ENCODE measurements around the gene MYO7B.

The MYO7B gene

GRCh38 chr2:127609031-127609751, 73.7 kb downstream of the MYO7B start:
- Histone ChIP-seq H3K4me1 (ENCODE audit: control insufficient read depth, insufficient read depth, low read length) (no peaks in the 10 kb centered on the region), H3K36me3 (ENCODE audit: control insufficient read depth, insufficient read depth, low read length) (no peaks in the 10 kb centered on the region), H3K27me3 (ENCODE audit: control insufficient read depth, insufficient read depth, low read length) (no peaks in the 10 kb centered on the region), H3K4me3 (ENCODE audit: low read length) (no peak overlapping the region), H3K27ac (ENCODE audit: low read length) (no peak overlapping the region), H3K9me3 (ENCODE audit: control insufficient read depth, insufficient read depth, low read length) (no peaks in the 10 kb centered on the region)
- no peak for DNase-seq (ENCODE audit: low read depth, low spot score)
- no CpG with 5 or more reads among the region's 24 CpGs for WGBS (ENCODE audit: insufficient coverage, insufficient read length)

GRCh38 chr2:127609818-127610217, 74.3 kb downstream of the MYO7B start:
- no peaks in the 10 kb centered on the region for H3K27me3 ChIP-seq (ENCODE audit: control insufficient read depth, insufficient read depth, low read length)
- no peaks in the 10 kb centered on the region for H3K4me1 ChIP-seq (ENCODE audit: control insufficient read depth, insufficient read depth, low read length)
- no peak for DNase-seq (ENCODE audit: low read depth, low spot score)
- no peak overlapping the region for H3K27ac ChIP-seq (ENCODE audit: low read length)
- no peaks in the 10 kb centered on the region for H3K9me3 ChIP-seq (ENCODE audit: control insufficient read depth, insufficient read depth, low read length)
- H3K36me3 ChIP-seq (ENCODE audit: control insufficient read depth, insufficient read depth, low read length), result no peaks in the 10 kb centered on the region
- WGBS (ENCODE audit: insufficient coverage, insufficient read length), result no CpG with 5 or more reads among the region's 8 CpGs
- H3K4me3 ChIP-seq (ENCODE audit: low read length), result no peak overlapping the region

GRCh38 chr2:127610561-127610960, 75.1 kb downstream of the MYO7B start:
- Histone ChIP-seq H3K4me3 (ENCODE audit: low read length) (no peak overlapping the region), H3K27me3 (ENCODE audit: control insufficient read depth, insufficient read depth, low read length) (no peaks in the 10 kb centered on the region), H3K9me3 (ENCODE audit: control insufficient read depth, insufficient read depth, low read length) (no peaks in the 10 kb centered on the region), H3K27ac (ENCODE audit: low read length) (no peak overlapping the region), H3K36me3 (ENCODE audit: control insufficient read depth, insufficient read depth, low read length) (no peaks in the 10 kb centered on the region), H3K4me1 (ENCODE audit: control insufficient read depth, insufficient read depth, low read length) (no peaks in the 10 kb centered on the region)
- no CpG with 5 or more reads among the region's 1 CpG for WGBS (ENCODE audit: insufficient coverage, insufficient read length)
- no peak for DNase-seq (ENCODE audit: low read depth, low spot score)

GRCh38 chr2:127611076-127611925, 75.8 kb downstream of the MYO7B start:
- H3K36me3 ChIP-seq (ENCODE audit: control insufficient read depth, insufficient read depth, low read length), result no peaks in the 10 kb centered on the region
- no peaks in the 10 kb centered on the region for H3K9me3 ChIP-seq (ENCODE audit: control insufficient read depth, insufficient read depth, low read length)
- no CpG with 5 or more reads among the region's 11 CpGs for WGBS (ENCODE audit: insufficient coverage, insufficient read length)
- H3K4me3 ChIP-seq (ENCODE audit: low read length), result no peak overlapping the region
- H3K27me3 ChIP-seq (ENCODE audit: control insufficient read depth, insufficient read depth, low read length), result no peaks in the 10 kb centered on the region
- H3K27ac ChIP-seq (ENCODE audit: low read length), result no peak overlapping the region
- no peak for DNase-seq (ENCODE audit: low read depth, low spot score)
- H3K4me1 ChIP-seq (ENCODE audit: control insufficient read depth, insufficient read depth, low read length), result no peaks in the 10 kb centered on the region

GRCh38 chr2:127612111-127612822, 76.8 kb downstream of the MYO7B start:
- no CpG with 5 or more reads among the region's 13 CpGs for WGBS (ENCODE audit: insufficient coverage, insufficient read length)
- no peaks in the 10 kb centered on the region for H3K9me3 ChIP-seq (ENCODE audit: control insufficient read depth, insufficient read depth, low read length)
- no peaks in the 10 kb centered on the region for H3K4me1 ChIP-seq (ENCODE audit: control insufficient read depth, insufficient read depth, low read length)
- no peak overlapping the region for H3K27ac ChIP-seq (ENCODE audit: low read length)
- no peaks in the 10 kb centered on the region for H3K36me3 ChIP-seq (ENCODE audit: control insufficient read depth, insufficient read depth, low read length)
- no peak for DNase-seq (ENCODE audit: low read depth, low spot score)
- H3K4me3 ChIP-seq (ENCODE audit: low read length), result no peak overlapping the region
- H3K27me3 ChIP-seq (ENCODE audit: control insufficient read depth, insufficient read depth, low read length), result no peaks in the 10 kb centered on the region

GRCh38 chr2:127614246-127614645, 78.8 kb downstream of the MYO7B start:
- Histone ChIP-seq H3K4me3 (ENCODE audit: low read length) (no peak overlapping the region), H3K36me3 (ENCODE audit: control insufficient read depth, insufficient read depth, low read length) (no peaks in the 10 kb centered on the region), H3K27me3 (ENCODE audit: control insufficient read depth, insufficient read depth, low read length) (no peaks in the 10 kb centered on the region), H3K27ac (ENCODE audit: low read length) (no peak overlapping the region), H3K9me3 (ENCODE audit: control insufficient read depth, insufficient read depth, low read length) (no peaks in the 10 kb centered on the region), H3K4me1 (ENCODE audit: control insufficient read depth, insufficient read depth, low read length) (no peaks in the 10 kb centered on the region)
- no CpG with 5 or more reads among the region's 2 CpGs for WGBS (ENCODE audit: insufficient coverage, insufficient read length)
- DNase-seq (ENCODE audit: low read depth, low spot score), result no peak

GRCh38 chr2:127614731-127615130, 79.2 kb downstream of the MYO7B start:
- Histone ChIP-seq H3K4me3 (ENCODE audit: low read length) (no peak overlapping the region), H3K9me3 (ENCODE audit: control insufficient read depth, insufficient read depth, low read length) (no peaks in the 10 kb centered on the region), H3K27me3 (ENCODE audit: control insufficient read depth, insufficient read depth, low read length) (no peaks in the 10 kb centered on the region), H3K4me1 (ENCODE audit: control insufficient read depth, insufficient read depth, low read length) (no peaks in the 10 kb centered on the region), H3K36me3 (ENCODE audit: control insufficient read depth, insufficient read depth, low read length) (no peaks in the 10 kb centered on the region), H3K27ac (ENCODE audit: low read length) (no peak overlapping the region)
- DNase-seq (ENCODE audit: low read depth, low spot score), result no peak
- WGBS (ENCODE audit: insufficient coverage, insufficient read length), result no CpG with 5 or more reads among the region's 3 CpGs

- no peaks in the 10 kb centered on the region for H3K4me1 ChIP-seq (ENCODE audit: control insufficient read depth, insufficient read depth, low read length)
- no peak for DNase-seq (ENCODE audit: low read depth, low spot score)
- no peaks in the 10 kb centered on the region for H3K9me3 ChIP-seq (ENCODE audit: control insufficient read depth, insufficient read depth, low read length)
- no CpG with 5 or more reads among the region's 18 CpGs for WGBS (ENCODE audit: insufficient coverage, insufficient read length)
- no peaks in the 10 kb centered on the region for H3K27me3 ChIP-seq (ENCODE audit: control insufficient read depth, insufficient read depth, low read length)
- H3K4me3 ChIP-seq (ENCODE audit: low read length), result no peak overlapping the region
- no peak overlapping the region for H3K27ac ChIP-seq (ENCODE audit: low read length)
- H3K36me3 ChIP-seq (ENCODE audit: control insufficient read depth, insufficient read depth, low read length), result no peaks in the 10 kb centered on the region
Measured at GRCh38 chr2:127615511-127616166, 80.2 kb downstream of the MYO7B start.

- no CpG with 5 or more reads among the region's 7 CpGs for WGBS (ENCODE audit: insufficient coverage, insufficient read length)
- H3K4me1 ChIP-seq (ENCODE audit: control insufficient read depth, insufficient read depth, low read length), result no peaks in the 10 kb centered on the region
- no peaks in the 10 kb centered on the region for H3K36me3 ChIP-seq (ENCODE audit: control insufficient read depth, insufficient read depth, low read length)
- no peak for DNase-seq (ENCODE audit: low read depth, low spot score)
- no peak overlapping the region for H3K27ac ChIP-seq (ENCODE audit: low read length)
- H3K4me3 ChIP-seq (ENCODE audit: low read length), result no peak overlapping the region
- no peaks in the 10 kb centered on the region for H3K9me3 ChIP-seq (ENCODE audit: control insufficient read depth, insufficient read depth, low read length)
- no peaks in the 10 kb centered on the region for H3K27me3 ChIP-seq (ENCODE audit: control insufficient read depth, insufficient read depth, low read length)
Measured at GRCh38 chr2:127618551-127619202, 83.2 kb downstream of the MYO7B start.

GRCh38 chr2:127619203-127619590, 83.7 kb downstream of the MYO7B start:
- WGBS (ENCODE audit: insufficient coverage, insufficient read length), result no CpG with 5 or more reads among the region's 6 CpGs
- H3K4me1 ChIP-seq (ENCODE audit: control insufficient read depth, insufficient read depth, low read length), result no peaks in the 10 kb centered on the region
- DNase-seq (ENCODE audit: low read depth, low spot score), result no peak

More at GRCh38 chr2:127619203-127619590, 83.7 kb downstream of the MYO7B start:
- Histone ChIP-seq H3K27ac (ENCODE audit: low read length) (no peak overlapping the region), H3K4me3 (ENCODE audit: low read length) (no peak overlapping the region), H3K9me3 (ENCODE audit: control insufficient read depth, insufficient read depth, low read length) (no peaks in the 10 kb centered on the region), H3K36me3 (ENCODE audit: control insufficient read depth, insufficient read depth, low read length) (no peaks in the 10 kb centered on the region), H3K27me3 (ENCODE audit: control insufficient read depth, insufficient read depth, low read length) (no peaks in the 10 kb centered on the region)

Data from iPS DF 6.9 (cell line).